KOPT-K1 (cell line): ENCODE results near the gene RPSA.
"Not testable (repeated sequence)": the region's sequence is repeated elsewhere in the genome, so short reads cannot be mapped to it uniquely, and the experiment has no call there.

Experiments
- H3K27ac ChIP-seq: fragments of 200-600 bp; sonication (generic); 2 replicates; pipeline ENCODE4 v1.5.1; 2016; ENCODE audit warnings: antibody characterized with exemption, mild to moderate bottlenecking, low read depth, low read length; ENCODE audit not compliant: poor library complexity, severe bottlenecking
- H3K36me3 ChIP-seq: fragments of 200-600 bp; sonication (generic); 2 replicates; pipeline ENCODE4 v1.5.1; 2017; ENCODE audit warnings: antibody characterized with exemption, mild to moderate bottlenecking, low read length, moderate library complexity; ENCODE audit not compliant: insufficient read depth
- H3K9me3 ChIP-seq: fragments of 200-600 bp; sonication (generic); 2 replicates; pipeline ENCODE4 v1.5.1; 2017; ENCODE audit warnings: antibody characterized with exemption, low read length, mild to moderate bottlenecking; ENCODE audit not compliant: insufficient read depth, poor library complexity, severe bottlenecking

RPSA gene

GRCh38 chr3:39407773-39408492, 1.4 kb downstream of the RPSA start:
- Histone ChIP-seq H3K27ac (peak overlapping the region; percentile 78), H3K9me3 (no peaks in the 10 kb centered on the region), H3K36me3 (peaks cover 61% of the 10 kb centered on the region)

- H3K9me3 ChIP-seq: no peaks in the 10 kb centered on the region
- H3K36me3 ChIP-seq: peaks cover 68% of the 10 kb centered on the region
- H3K27ac ChIP-seq: peak overlapping the region; percentile 78
These were observed 2.2 kb downstream of the RPSA start for GRCh38 chr3:39408493-39409372.

GRCh38 chr3:39409514-39410136, 3.1 kb downstream of the RPSA start:
- H3K27ac ChIP-seq: no peak overlapping the region
- peaks cover 77% of the 10 kb centered on the region for H3K36me3 ChIP-seq
- no peaks in the 10 kb centered on the region for H3K9me3 ChIP-seq

GRCh38 chr3:39410893-39411292, 4.4 kb downstream of the RPSA start:
- Histone ChIP-seq H3K27ac (no peak overlapping the region), H3K36me3 (peaks cover 81% of the 10 kb centered on the region), H3K9me3 (no peaks in the 10 kb centered on the region)

- Histone ChIP-seq H3K9me3 (no peaks in the 10 kb centered on the region), H3K27ac (no peak overlapping the region), H3K36me3 (peaks cover 73% of the 10 kb centered on the region)
These were observed 6.2 kb downstream of the RPSA start for GRCh38 chr3:39412668-39413260.

- peaks cover 62% of the 10 kb centered on the region for H3K36me3 ChIP-seq
- no peak overlapping the region for H3K27ac ChIP-seq
- H3K9me3 ChIP-seq: no peaks in the 10 kb centered on the region
These were observed 7.3 kb downstream of the RPSA start for GRCh38 chr3:39413691-39414420.

- no peaks in the 10 kb centered on the region for H3K9me3 ChIP-seq
- H3K27ac ChIP-seq: no peak overlapping the region
- H3K36me3 ChIP-seq: peaks cover 56% of the 10 kb centered on the region
These were observed 7.9 kb downstream of the RPSA start for GRCh38 chr3:39414421-39414907.

- not testable (repeated sequence) for H3K27ac ChIP-seq
These were observed 8.8 kb downstream of the RPSA start for GRCh38 chr3:39415302-39415701.

GRCh38 chr3:39415983-39416382, 9.5 kb downstream of the RPSA start:
- no peak overlapping the region for H3K27ac ChIP-seq
- H3K9me3 ChIP-seq: no peaks in the 10 kb centered on the region
- peaks cover 41% of the 10 kb centered on the region for H3K36me3 ChIP-seq

More at GRCh38 chr3:39415302-39415701, 8.8 kb downstream of the RPSA start:
- not testable (repeated sequence) for H3K9me3 ChIP-seq
- H3K36me3 ChIP-seq: peaks cover 47% of the 10 kb centered on the region

- not testable (repeated sequence) for H3K27ac ChIP-seq, H3K9me3 ChIP-seq
- peaks cover 31% of the 10 kb centered on the region for H3K36me3 ChIP-seq
These were observed 10.5 kb downstream of the RPSA start for GRCh38 chr3:39416998-39417397.

- peaks cover 14% of the 10 kb centered on the region for H3K36me3 ChIP-seq
- not testable (repeated sequence) for H3K27ac ChIP-seq, H3K9me3 ChIP-seq
These were observed 12.2 kb downstream of the RPSA start for GRCh38 chr3:39418556-39419225.

GRCh38 chr3:39419742-39420315, 13.3 kb downstream of the RPSA start:
- Histone ChIP-seq H3K9me3 (no peaks in the 10 kb centered on the region), H3K27ac (no peak overlapping the region), H3K36me3 (peaks cover 2% of the 10 kb centered on the region; the same call in 1 of the 2 replicates)

GRCh38 chr3:39420543-39420942, 14.0 kb downstream of the RPSA start:
- no peak overlapping the region for H3K27ac ChIP-seq
- H3K36me3 ChIP-seq: no peaks in the 10 kb centered on the region
- H3K9me3 ChIP-seq: no peaks in the 10 kb centered on the region
